22Rv1 (cell line): ENCODE data around the gene DNAJC15.
"Not testable (repeated sequence)": the region's sequence is repeated elsewhere in the genome, so short reads cannot be mapped to it uniquely, and the experiment has no call there.

ENCODE experiments used
- H3K27ac ChIP-seq: fragments of 450-650 bp; 2 replicates; pipeline ENCODE4 v1.5.1; 2017
- CTCF ChIP-seq: fragments of 450-650 bp; IDR thresholded peaks from 2 replicates; pipeline ENCODE4 v1.5.1; 2017; ENCODE audit warnings: mild to moderate bottlenecking
- ZFX ChIP-seq: fragments of 450-650 bp; IDR thresholded peaks from 2 replicates; pipeline ENCODE4 v1.6.1; 2017; ENCODE audit warnings: antibody characterized with exemption, borderline replicate concordance

The DNAJC15 gene

DNA sequence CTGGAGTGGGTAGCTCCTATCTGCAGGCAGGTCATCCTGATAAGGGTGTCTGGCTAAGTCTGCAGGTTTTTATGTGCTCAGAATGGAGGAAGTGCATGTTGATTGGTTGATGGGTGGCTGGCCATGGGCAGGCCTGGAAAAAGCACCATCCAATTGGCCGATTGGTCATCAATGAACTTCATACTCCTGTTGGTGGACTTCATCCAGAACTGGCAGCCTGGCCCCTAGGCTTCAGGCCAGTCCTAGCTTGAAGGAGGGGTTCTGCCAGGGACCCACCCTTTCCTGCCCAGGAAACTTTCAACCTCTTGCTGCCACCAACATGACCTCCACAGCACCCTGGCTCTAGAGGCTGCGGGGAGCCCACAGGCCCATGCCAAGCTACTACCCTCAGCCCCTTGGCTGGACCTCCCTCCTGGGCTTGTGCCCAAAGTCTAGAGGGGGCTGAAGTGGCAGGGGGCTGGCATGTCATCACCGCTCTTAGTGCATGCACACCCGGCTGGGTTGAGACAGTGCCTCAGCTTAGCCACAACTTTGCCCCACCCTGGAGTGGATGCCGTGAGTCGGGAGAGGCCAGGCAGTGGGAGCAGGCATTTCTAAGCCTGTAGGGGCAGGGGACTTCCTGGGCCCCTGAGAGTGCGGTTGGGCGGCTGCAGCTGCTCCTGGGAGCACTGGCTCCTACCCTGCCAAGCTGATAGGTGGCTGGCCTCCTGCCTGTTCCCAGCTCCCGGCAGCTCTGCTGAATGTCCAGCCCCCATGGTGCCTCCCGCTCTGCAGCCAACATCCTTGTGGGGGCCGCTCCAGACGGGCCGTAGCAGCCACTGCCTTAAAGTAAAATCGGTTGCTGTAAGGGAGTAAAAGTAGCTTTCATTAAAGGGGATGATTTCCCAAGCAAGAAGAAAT, 13.2 kb downstream of the DNAJC15 start:
- no peak overlapping the region for H3K27ac ChIP-seq
- TF ChIP-seq ZFX (no peak), CTCF (no peak)

DNA sequence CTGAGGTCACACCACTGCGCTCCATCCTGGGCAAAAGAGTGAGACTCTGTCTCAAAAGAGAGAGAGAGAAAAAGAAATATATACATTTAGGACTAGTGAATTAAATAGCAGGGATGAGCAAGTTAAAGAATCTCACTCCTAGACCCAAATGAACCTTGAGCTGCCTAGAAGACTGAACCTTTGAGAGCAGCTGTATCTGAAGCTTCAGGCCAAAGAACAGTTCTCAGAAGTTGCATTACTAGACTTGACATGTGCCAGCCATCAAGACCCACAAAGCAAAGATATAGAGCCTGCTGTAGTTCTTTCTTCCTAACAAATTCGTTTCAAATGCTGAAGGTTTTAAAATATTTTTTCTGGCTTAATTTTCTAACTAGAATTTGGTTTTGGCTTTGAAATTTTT, 16.6 kb downstream of the DNAJC15 start:
- TF ChIP-seq ZFX (no peak), CTCF (no peak)
- no peak overlapping the region for H3K27ac ChIP-seq

DNA sequence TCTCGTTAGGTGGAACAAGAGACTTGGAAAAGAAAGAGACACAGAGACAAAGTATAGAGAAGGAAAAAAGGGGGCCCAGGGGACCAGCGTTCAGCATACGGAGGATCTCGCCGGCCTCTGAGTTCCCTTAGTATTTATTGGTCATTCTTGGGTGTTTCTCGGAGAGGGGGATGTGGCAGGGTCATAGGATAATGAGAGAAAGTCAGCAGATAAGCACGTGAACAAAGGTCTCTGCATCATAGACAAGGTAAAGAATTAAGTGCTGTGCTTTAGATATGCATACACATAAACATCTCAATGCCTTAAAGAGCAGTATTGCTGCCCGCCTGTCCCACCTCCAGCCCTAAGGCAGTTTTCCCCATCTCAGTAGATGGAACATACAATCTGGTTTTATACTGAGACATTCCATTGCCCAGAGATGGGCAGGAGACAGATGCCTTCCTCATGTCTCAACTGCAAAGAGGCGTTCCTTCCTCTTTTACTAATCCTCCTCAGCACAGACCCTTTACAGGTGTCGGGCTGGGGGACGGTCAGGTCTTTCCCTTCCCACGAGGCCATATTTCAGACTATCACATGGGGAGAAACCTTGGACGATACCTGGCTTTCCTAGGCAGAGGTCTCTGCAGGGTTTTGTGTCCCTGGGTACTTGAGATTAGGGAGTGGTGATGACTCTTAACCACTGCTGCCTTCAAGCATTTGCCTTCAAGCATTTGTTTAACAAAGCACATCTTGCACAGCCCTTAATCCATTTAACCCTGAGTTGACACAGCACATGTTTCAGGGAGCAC, 17.4 kb downstream of the DNAJC15 start:
- H3K27ac ChIP-seq: not testable (repeated sequence)

DNA sequence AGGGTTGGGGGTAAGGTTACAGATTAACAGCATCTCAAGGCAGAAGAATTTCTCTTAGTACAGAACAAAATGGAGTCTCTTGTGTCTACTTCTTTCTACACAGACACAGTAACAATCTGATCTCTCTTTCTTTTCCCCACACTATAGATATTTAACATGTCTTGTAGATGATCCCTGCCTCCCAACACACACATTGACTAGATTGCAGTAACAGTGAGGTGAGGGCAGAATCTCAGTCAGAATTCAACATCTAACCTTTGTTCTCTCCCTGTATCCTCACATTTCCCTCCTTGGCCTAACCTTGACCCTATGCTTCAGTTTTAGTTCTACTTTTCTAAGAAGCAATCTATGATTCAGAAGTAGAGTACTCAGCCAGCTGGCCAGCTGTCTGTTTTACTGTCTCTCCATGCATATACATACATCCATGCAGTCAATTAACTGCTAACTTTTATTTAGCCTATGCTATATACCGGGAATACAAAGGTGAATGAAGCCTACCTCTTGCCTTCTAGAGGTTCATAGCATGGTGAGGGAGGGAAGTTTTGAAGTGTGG, 18.1 kb downstream of the DNAJC15 start:
- no peak overlapping the region for H3K27ac ChIP-seq
- no peak for TF ChIP-seq ZFX

GRCh38 chr13:43042410-43042921, 19.1 kb downstream of the DNAJC15 start:
- TF ChIP-seq ZFX (no peak), CTCF (no peak)
- H3K27ac ChIP-seq: no peak overlapping the region

DNA sequence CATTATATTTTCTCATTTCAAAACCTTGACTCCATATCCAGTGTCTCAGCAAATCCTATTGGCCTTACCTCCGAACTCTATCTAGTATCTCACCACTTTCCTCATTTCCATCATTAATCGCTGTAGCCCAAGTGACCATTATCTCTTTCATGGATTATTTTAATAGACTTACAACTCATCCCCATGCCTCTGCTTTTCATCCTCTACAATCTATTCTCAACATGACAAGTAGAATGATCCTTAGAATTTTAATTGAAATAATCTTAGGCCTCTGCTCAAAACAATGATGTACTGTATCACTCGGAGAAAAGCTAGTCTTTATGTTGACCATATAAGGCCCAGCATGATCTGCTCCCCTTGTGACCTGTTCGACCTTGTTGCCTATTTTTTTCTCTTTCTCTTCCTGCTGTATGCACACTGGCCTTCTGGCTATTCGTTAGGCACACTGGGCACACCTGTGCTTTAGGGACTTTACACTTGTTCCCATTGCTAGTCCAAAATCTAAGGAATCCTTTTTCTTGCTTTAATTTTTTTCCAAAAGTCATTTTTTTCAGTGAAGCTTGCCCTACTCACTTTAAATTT, 21.4 kb downstream of the DNAJC15 start:
- TF ChIP-seq ZFX (no peak), CTCF (no peak)
- peak overlapping the region; percentile 50 for H3K27ac ChIP-seq

DNA sequence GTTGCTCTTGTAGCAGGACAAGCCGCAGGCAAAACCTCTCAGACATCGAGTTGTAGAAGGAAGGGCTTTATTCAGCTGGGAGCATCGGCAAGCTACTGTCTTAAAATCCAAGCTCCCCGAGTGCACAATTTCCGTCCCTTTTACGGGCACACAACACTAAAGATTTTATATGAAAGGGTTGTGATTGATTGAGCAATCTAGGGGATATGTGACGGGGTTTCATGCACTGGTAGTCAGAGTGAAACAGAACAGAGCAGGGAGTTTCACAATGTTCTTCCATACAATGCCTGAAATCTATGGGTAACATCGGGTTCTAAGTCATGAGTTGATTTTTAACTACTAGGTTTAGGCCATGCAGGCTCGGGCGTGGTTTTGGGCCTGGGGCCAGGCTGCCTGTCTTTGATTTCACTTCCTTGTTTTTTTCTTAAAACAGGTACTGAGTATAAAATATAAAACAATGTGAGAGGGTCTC, 22.0 kb downstream of the DNAJC15 start:
- H3K27ac ChIP-seq: peak overlapping the region; percentile 50

DNA sequence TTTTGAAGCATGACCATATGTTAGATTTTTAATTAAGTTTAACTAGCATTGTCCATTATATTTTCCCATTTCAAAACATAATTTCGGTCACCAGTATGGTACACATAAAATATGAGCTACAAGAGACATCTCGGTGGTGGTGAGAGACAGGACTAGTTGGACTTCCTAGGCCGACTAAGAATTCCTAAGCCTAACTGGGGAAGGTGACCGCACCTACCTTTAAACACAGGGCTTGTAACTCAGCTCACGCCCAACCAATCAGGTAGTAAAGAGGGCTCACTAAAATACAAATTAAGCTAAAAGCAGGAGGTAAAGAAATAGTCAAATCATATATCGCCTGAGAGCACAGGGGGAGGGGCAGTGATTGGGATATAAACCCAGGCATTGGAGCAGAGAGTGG, 22.9 kb downstream of the DNAJC15 start:
- H3K27ac ChIP-seq: peak overlapping the region; percentile 50
- no peak for TF ChIP-seq CTCF
- TF ChIP-seq ZFX: no peak
